Left lung (tissue), 10 donors: ENCODE data around the gene GBX1. TPM values are rescaled to one million over a fixed set of nuclear protein-coding genes. Genes with fewer than 3 reads are reported as not detected.

Experiments used
- ATAC-seq: fragments of 200-7000 bp; cut with Tn5 transposase; one replicate; pipeline ENCODE4 v1.9.1; 2020; ENCODE audit warnings: moderate library complexity
- DNase-seq, 4 donors: peaks; one replicate each; pipeline ENCODE4 v3.0.0-alpha.2; 2013 to 2020
- H3K27ac ChIP-seq, 2 donors: fragments of 200-600 bp; sonication (generic) in 1 of 2; one replicate each; pipeline versions ENCODE4 v1.5.0 to v1.8.0; 2020 to 2021
- H3K27me3 ChIP-seq, 2 donors: fragments of 200-600 bp; sonication (generic) in 1 of 2; one replicate each; pipeline versions ENCODE4 v1.5.0 to v1.8.0; 2020 to 2021
- H3K36me3 ChIP-seq, 2 donors: fragments of 200-600 bp; sonication (generic) in 1 of 2; one replicate each; pipeline versions ENCODE4 v1.5.0 to v1.8.0; 2020 to 2021
- H3K4me1 ChIP-seq, 2 donors: fragments of 200-600 bp; one replicate each; pipeline ENCODE4 v1.8.0; 2021
- H3K4me3 ChIP-seq, 2 donors: fragments of 200-600 bp; sonication (generic) in 1 of 2; one replicate each; pipeline versions ENCODE4 v1.5.0 to v1.8.0; 2020 to 2021; ENCODE audit warnings: mild to moderate bottlenecking in 1 of 2
- H3K9me3 ChIP-seq, 2 donors: fragments of 200-600 bp; sonication (generic) in 1 of 2; one replicate each; pipeline versions ENCODE4 v1.5.0 to v1.8.0; 2020 to 2021
- CTCF ChIP-seq, 2 donors: fragments of 200-600 bp; sonication (generic) in 1 of 2; IDR thresholded peaks; one replicate each; pipeline versions ENCODE4 v1.5.0 to v1.8.0; 2021; ENCODE audit warnings: antibody characterized with exemption in 2 of 2
- intact Hi-C, 2 donors: fragments of 100-400 bp; cut with DNase I; formaldehyde crosslinking; loops; one replicate each; pipeline versions ENCODE4 v1.11.2 to v1.14.2; 2022
- polyA plus RNA-seq, 6 donors: library from polyadenylated mRNA; unstranded; fragments of 120-200 nt; gene quantifications; one replicate each; pipeline ENCODE4 v1.2.1, GENCODE V29; 2013; ENCODE audit not compliant: insufficient read length in 6 of 6
- total RNA-seq, 2 donors: library from RNA; stranded (reverse); fragmentation: NEBNext Ultra II Directional; extraction: Animal tissue kit (Norgen Biotek cat#: 25700); gene quantifications; one replicate each; pipeline ENCODE4 v1.2.1, GENCODE V29; 2021
- donor health status: DM: no; HTN: yes; CAD: no.
- donor health status: DM: no; HTN: no; CAD: no.

The GBX1 gene
- total and polyA plus RNA-seq, 8 donors, result 0.24 to 0.42 (median 0.28) TPM; not detected in 5

DNA sequence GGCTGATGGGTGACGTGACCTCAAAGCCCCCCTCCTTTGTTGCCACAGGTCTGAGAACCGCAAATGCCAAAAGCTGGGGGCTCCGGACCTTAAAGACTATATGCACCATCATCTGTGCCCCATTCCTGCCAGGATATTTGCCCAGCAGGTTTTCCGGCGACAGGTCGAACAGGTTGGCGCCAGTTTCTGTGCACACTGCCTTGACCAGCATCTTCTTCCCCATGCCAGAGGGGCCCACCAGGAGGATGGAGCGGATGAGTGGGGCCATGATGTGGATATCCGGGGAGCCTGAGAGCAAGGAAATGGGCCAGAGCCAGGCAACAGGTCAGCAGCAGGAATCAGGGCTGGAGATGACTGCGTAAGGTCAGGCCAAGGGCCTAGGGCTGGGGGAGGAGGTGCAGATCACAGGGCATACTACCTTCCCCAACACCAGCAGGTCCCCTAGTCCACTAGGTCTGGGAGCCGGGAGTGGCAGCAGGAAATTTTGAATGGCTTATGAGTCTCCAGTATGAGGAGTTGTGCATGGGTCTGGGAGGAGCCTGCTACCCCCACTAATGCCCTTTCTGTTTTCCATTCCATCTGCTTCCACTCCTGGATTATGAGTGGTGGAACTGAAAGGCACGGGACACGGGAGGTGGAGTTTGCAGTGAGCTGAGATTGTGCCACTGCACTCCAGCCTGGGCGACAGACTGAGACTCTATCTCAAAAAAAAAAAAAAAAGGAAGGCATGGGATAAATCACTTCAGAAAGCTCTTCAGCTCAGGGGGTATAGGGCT lies 25.9 kb upstream of the GBX1 start:
- no peak overlapping the region for H3K27ac ChIP-seq
- H3K4me1 ChIP-seq, result no peaks in the 10 kb centered on the region
- DNase-seq (no peak), ATAC-seq (no peak)
- H3K27me3 ChIP-seq, result peaks cover 0 to 24% of the 10 kb centered on the region in 2 donors
- no peaks in the 10 kb centered on the region for H3K9me3 ChIP-seq
- intact Hi-C loops, result no loop called here
- no peaks in the 10 kb centered on the region for H3K36me3 ChIP-seq
- no peak overlapping the region for H3K4me3 ChIP-seq
- no peak for TF ChIP-seq CTCF (IDR thresholded peaks at IDR 0.05)

GRCh38 chr7:151192002-151192539 lies 24.6 kb upstream of the GBX1 start:
- no peak for ATAC-seq

GRCh38 chr7:151191544-151191943 lies 24.1 kb upstream of the GBX1 start:
- DNase-seq (no peak), ATAC-seq (no peak)
- no peak overlapping the region for H3K27ac ChIP-seq
- no peaks in the 10 kb centered on the region for H3K4me1 ChIP-seq
- H3K36me3 ChIP-seq, result no peaks in the 10 kb centered on the region
- peaks cover 0 to 28% of the 10 kb centered on the region in 2 donors for H3K27me3 ChIP-seq
- H3K9me3 ChIP-seq, result no peaks in the 10 kb centered on the region
- no peak for TF ChIP-seq CTCF (IDR thresholded peaks at IDR 0.05)
- intact Hi-C loops, result no loop called here
- H3K4me3 ChIP-seq, result no peak overlapping the region

More at GRCh38 chr7:151192002-151192539, 24.6 kb upstream of the GBX1 start:
- intact Hi-C loops, result no loop called here
- no peak overlapping the region for H3K4me3 ChIP-seq
- no peak for DNase-seq
- no peaks in the 10 kb centered on the region for H3K9me3 ChIP-seq
- no peak for TF ChIP-seq CTCF (IDR thresholded peaks at IDR 0.05)
- no peaks in the 10 kb centered on the region for H3K36me3 ChIP-seq
- no peaks in the 10 kb centered on the region for H3K4me1 ChIP-seq
- peaks cover 0 to 29% of the 10 kb centered on the region in 2 donors for H3K27me3 ChIP-seq
- H3K27ac ChIP-seq, result no peak overlapping the region

DNA sequence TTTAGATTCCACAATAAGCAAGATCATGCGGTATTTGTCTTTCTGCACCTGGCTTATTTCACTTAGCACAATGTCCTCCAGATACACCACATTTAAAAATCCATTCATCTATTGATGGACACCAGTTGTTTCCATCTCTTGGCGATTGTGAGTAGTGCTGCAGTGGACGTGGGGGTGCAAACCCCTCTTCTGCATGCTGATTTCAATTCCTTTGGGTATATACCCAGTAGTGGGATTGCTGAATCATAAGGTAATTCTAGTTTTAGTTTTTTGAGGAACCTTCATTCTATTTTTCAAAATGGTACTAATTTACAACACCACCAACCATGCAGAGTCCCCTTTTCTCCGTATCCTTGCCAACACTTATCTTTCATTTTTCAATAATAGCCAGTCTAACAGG lies 21.5 kb upstream of the GBX1 start:
- intact Hi-C loops, result no loop called here

More for the DNA sequence above, 21.5 kb upstream of the GBX1 start:
- no peak for TF ChIP-seq CTCF (IDR thresholded peaks at IDR 0.05)
- ATAC-seq, result no peak
- Histone ChIP-seq H3K36me3 (no peaks in the 10 kb centered on the region), H3K4me3 (no peak overlapping the region), H3K9me3 (no peaks in the 10 kb centered on the region), H3K27ac (no peak overlapping the region), H3K27me3 (peaks cover 0 to 10% of the 10 kb centered on the region in 2 donors), H3K4me1 (no peaks in the 10 kb centered on the region)
- DNase-seq, result no peak
